Measurements from ENCODE around the gene MIPOL1.
A peak's percentile ranks its signal among the peaks of the same experiment; 100 is the strongest.
"Not testable (repeated sequence)": the region's sequence is repeated elsewhere in the genome, so short reads cannot be mapped to it uniquely, and the experiment has no call there.

Gene MIPOL1

DNA sequence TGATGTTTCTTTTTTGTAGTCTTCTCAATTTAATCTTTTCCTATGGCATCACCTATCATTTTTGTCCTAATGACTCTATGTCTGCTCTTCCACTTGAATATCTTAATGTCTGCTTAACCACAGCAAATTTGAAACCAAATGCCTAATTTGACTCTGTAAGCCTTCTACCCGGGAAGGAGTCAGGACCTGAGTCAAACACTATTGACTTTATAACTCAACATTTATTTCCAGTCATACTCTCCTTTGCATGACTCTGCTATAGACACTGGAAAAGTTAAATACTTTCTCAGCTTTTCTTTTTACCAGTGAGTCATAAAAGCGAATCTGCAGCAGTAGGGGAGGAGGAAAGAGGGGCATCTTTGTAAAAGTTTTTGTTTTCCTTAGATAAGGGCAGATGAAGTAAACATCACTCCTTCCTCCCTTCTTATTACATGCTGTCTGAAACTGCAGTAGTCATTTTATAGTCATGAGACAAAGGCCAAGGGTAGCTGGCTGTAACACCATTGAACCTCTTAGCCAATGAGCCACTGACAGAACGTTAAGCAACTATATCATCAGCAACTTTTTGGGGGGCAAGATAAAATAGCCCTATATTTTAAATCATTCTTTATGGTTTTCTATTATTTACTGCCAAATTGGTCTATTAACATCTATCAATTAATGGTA is 179.3 kb downstream of the MIPOL1 start (continued):
- TF ChIP-seq, protein P1, sequence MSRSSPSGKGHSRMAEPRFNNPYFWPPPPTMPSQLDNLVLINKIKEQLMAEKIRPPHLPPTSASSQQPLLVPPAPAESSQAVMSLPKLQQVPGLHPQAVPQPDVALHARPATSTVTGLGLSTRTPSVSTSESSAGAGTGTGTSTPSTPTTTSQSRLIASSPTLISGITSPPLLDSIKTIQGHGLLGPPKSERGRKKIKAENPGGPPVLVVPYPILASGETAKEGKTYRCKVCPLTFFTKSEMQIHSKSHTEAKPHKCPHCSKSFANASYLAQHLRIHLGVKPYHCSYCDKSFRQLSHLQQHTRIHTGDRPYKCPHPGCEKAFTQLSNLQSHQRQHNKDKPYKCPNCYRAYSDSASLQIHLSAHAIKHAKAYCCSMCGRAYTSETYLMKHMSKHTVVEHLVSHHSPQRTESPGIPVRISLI (tag by site-specific recombination; IDR thresholded peaks at IDR 0.05), result no peak

DNA sequence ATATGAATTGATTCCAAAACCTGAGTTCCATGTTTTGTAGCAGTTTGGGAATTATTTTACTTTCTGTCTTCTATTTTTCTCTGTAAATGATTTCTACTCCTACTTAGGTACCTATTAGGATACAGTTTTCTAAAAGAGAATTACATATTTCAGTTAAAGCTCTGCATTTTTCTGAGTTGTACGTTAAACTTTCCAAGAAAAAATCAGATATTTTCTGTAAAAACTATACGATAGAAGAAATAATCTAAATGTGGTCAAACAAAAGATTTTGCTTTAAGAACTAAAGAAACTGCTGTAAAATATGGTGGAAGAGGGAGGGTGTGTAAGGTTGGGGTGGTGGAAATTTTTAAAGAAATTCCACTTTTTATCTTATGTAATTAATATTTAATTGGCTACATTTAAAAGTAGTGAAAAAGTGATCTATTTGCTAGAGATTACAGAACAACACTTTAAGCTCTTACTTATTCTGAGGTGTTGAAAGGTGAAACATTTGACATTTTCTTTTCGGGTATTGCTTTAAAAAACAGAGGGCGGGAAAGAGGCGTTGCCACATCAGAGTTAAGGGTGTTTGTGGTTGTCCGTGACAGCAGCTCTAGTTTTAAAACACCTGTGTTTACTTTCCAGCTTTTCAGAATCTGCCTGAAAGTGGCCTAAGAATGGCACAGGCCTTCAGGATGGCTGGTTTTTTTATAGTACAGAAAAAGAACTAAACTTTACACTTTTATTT is 187.3 kb downstream of the MIPOL1 start:
- Histone ChIP-seq H3K9me3 (ENCODE audit: control insufficient read depth, insufficient read depth, low read depth, low read length) (no peaks in the 10 kb centered on the region), H3K36me3 (ENCODE audit: control insufficient read depth in 2 of 2, insufficient read depth in 1 of 2, low read length in 2 of 2) (no peaks in the 10 kb centered on the region), H3K27ac (ENCODE audit: extremely low read depth, low read depth, low read length) (no peak overlapping the region), H3K4me3 (ENCODE audit: low read depth, low read length) (no peak overlapping the region), H3K4me1 (ENCODE audit: control insufficient read depth, insufficient read depth, low read length) (peaks cover 4% of the 10 kb centered on the region; the same call in 1 of the 2 replicates)
- TF ChIP-seq ZSCAN16 (tag by site-specific recombination; IDR thresholded peaks at IDR 0.05) (no peak), ZNF132 (tag by site-specific recombination; IDR thresholded peaks at IDR 0.05; ENCODE audit: borderline replicate concordance) (no peak), ZNF292 (tag by site-specific recombination; IDR thresholded peaks at IDR 0.05; ENCODE audit: borderline replicate concordance, low read depth) (no peak), ZNF324 (tag by site-specific recombination; IDR thresholded peaks at IDR 0.05) (no peak), GLI2 (tag by site-specific recombination; IDR thresholded peaks at IDR 0.05; ENCODE audit: borderline replicate concordance, low read depth) (no peak)
- TF ChIP-seq, protein P2, sequence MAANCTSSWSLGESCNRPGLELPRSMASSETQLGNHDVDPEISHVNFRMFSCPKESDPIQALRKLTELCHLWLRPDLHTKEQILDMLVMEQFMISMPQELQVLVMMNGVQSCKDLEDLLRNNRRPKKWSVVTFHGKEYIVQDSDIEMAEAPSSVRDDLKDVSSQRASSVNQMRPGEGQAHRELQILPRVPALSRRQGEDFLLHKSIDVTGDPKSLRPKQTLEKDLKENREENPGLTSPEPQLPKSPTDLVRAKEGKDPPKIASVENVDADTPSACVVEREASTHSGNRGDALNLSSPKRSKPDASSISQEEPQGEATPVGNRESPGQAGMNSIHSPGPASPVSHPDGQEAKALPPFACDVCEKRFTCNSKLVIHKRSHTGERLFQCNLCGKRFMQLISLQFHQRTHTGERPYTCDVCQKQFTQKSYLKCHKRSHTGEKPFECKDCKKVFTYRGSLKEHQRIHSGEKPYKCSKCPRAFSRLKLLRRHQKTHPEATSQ (tag by site-specific recombination; IDR thresholded peaks at IDR 0.05), result no peak
- ChIA-PET CTCF (no interaction called here), POLR2A (no interaction called here)

DNA sequence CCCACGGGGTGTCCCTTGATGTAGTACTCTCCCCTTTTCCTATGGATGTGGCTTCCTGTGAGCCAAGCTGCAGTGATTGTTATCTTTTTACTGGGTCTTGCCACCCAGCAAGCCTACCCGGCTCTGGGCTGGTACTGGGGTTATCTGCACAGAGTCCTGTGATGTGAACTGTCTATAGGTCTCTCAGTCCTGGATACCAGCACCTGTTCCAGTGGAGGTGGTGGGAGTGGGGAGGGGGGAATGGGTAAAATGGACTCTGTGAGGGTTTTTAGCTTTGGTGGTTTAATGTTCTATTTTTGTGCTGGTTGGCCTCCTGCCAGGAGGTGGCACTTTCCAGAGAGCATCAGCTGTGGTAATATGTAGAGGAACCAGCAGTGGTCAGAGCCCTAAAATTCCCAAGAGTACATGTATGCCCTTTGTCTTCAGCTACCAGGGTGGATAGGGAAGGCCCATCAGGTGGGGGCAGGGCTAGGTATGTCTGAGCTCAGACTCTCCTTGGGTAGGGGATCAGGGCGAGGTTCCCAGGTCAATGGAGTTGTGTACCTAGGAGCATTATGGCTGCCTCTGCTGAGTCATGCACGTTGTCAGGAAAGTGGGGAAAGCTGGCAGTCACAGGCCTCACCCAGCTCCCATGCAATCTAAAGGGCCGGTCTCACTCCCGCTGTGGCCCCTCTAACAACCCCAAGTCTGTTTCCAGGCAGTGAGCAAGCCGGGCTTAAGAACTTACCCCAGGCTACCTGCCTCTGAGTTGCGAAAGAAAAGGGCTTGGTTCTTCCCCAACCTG is 199.6 kb downstream of the MIPOL1 start:
- H3K4me3 ChIP-seq (ENCODE audit: low read depth, low read length); POLR2A ChIA-PET; H3K27ac ChIP-seq (ENCODE audit: extremely low read depth, low read depth, low read length); H3K36me3 ChIP-seq (ENCODE audit: control insufficient read depth in 2 of 2, insufficient read depth in 1 of 2, low read length in 2 of 2); H3K4me1 ChIP-seq (ENCODE audit: control insufficient read depth, insufficient read depth, low read length); H3K9me3 ChIP-seq (ENCODE audit: control insufficient read depth, insufficient read depth, low read depth, low read length): not testable (repeated sequence)
- CTCF ChIA-PET, result interaction anchor here (0.7 kb wide), 2 partner anchors 28 to 117 kb away, joined by 3 read pairs; no protein-coding TSS in a partner anchor

DNA sequence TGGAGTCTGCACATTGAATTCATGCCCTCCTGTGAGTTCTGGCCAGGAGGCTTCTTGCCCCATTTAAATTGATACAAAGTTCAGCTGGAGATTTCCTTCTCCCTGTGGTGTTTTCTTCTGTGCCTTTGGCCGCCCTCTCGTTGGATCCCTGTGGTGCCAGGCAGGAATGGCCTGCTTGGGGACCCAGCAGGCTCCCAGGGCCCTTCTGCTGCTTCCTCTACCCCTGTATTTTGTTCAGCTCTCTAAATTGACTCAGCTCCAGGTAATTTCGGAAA is 200.1 kb downstream of the MIPOL1 start:
- Histone ChIP-seq H3K27ac (ENCODE audit: extremely low read depth, low read depth, low read length) (no peak overlapping the region), H3K4me3 (ENCODE audit: low read depth, low read length) (no peak overlapping the region), H3K9me3 (ENCODE audit: control insufficient read depth, insufficient read depth, low read depth, low read length) (no peaks in the 10 kb centered on the region), H3K36me3 (ENCODE audit: control insufficient read depth in 2 of 2, insufficient read depth in 1 of 2, low read length in 2 of 2) (no peaks in the 10 kb centered on the region), H3K4me1 (ENCODE audit: control insufficient read depth, insufficient read depth, low read length) (no peaks in the 10 kb centered on the region)
- TF ChIP-seq, protein P3, sequence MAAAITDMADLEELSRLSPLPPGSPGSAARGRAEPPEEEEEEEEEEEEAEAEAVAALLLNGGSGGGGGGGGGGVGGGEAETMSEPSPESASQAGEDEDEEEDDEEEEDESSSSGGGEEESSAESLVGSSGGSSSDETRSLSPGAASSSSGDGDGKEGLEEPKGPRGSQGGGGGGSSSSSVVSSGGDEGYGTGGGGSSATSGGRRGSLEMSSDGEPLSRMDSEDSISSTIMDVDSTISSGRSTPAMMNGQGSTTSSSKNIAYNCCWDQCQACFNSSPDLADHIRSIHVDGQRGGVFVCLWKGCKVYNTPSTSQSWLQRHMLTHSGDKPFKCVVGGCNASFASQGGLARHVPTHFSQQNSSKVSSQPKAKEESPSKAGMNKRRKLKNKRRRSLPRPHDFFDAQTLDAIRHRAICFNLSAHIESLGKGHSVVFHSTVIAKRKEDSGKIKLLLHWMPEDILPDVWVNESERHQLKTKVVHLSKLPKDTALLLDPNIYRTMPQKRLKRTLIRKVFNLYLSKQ (tag by site-specific recombination; IDR thresholded peaks at IDR 0.05; ENCODE audit: borderline replicate concordance), result no peak
- peak; percentile 80 for TF ChIP-seq ZIC2 (tag by site-specific recombination; IDR thresholded peaks at IDR 0.05)
- POLR2A ChIA-PET, result no interaction called here
- CTCF ChIA-PET, result no interaction called here
